ENCODE results near the gene FTMT. TPM values are rescaled to one million over a fixed set of nuclear protein-coding genes. Genes with fewer than 3 reads are reported as not detected.
"Not testable (repeated sequence)": the region's sequence is repeated elsewhere in the genome, so short reads cannot be mapped to it uniquely, and the experiment has no call there.

Gene FTMT
- total RNA-seq, result not detected

- H3K27me3 Mint-ChIP-seq, result no peaks in the 10 kb centered on the region
- H3K4me3 Mint-ChIP-seq, result no peak within 1 kb of the TSS
- no peaks in the 10 kb centered on the region for H3K9me3 Mint-ChIP-seq
- H3K27ac Mint-ChIP-seq, result no peak within 1 kb of the TSS
- H3K36me3 Mint-ChIP-seq (ENCODE audit: low read depth), result no peaks in the 10 kb centered on the region
- H3K4me1 Mint-ChIP-seq, result no peaks in the 10 kb centered on the region
- ATAC-seq (replicated peaks), result no peak
Observed at GRCh38 chr5:121851643-121852574, at the start of gene FTMT. Gene FTMT, plus strand, starts transcription at chr5:121851882. Its CDS starts 82 bp downstream, at chr5:121851964.

GRCh38 chr5:121805251-121805650 is 46.4 kb upstream of the FTMT start:
- not testable (repeated sequence) for ATAC-seq (replicated peaks); H3K9me3 Mint-ChIP-seq; H3K4me1 Mint-ChIP-seq; H3K4me3 Mint-ChIP-seq; H3K36me3 Mint-ChIP-seq (ENCODE audit: low read depth); H3K27me3 Mint-ChIP-seq; H3K27ac Mint-ChIP-seq

- H3K27me3 Mint-ChIP-seq, result no peaks in the 10 kb centered on the region
- H3K4me3 Mint-ChIP-seq, result no peak overlapping the region
- ATAC-seq (replicated peaks), result no peak
Observed at GRCh38 chr5:121805911-121806310, 45.8 kb upstream of the FTMT start.

GRCh38 chr5:121816164-121816563 is 35.5 kb upstream of the FTMT start:
- H3K9me3 Mint-ChIP-seq, result peaks cover 5% of the 10 kb centered on the region
- H3K4me1 Mint-ChIP-seq, result no peaks in the 10 kb centered on the region
- H3K36me3 Mint-ChIP-seq (ENCODE audit: low read depth), result no peaks in the 10 kb centered on the region
- no peak overlapping the region for H3K27ac Mint-ChIP-seq
- ATAC-seq (replicated peaks), result no peak
- H3K27me3 Mint-ChIP-seq, result no peaks in the 10 kb centered on the region
- H3K4me3 Mint-ChIP-seq, result no peak overlapping the region

More at GRCh38 chr5:121805911-121806310, 45.8 kb upstream of the FTMT start:
- Mint-ChIP-seq H3K4me1 (no peaks in the 10 kb centered on the region), H3K36me3 (ENCODE audit: low read depth) (no peaks in the 10 kb centered on the region), H3K27ac (no peak overlapping the region), H3K9me3 (peaks cover 10% of the 10 kb centered on the region)

- Mint-ChIP-seq H3K9me3 (peaks cover 4% of the 10 kb centered on the region), H3K36me3 (ENCODE audit: low read depth) (no peaks in the 10 kb centered on the region), H3K27ac (no peak overlapping the region), H3K4me3 (no peak overlapping the region), H3K27me3 (no peaks in the 10 kb centered on the region), H3K4me1 (no peaks in the 10 kb centered on the region)
- no peak for ATAC-seq (replicated peaks)
Observed at GRCh38 chr5:121819682-121820261, 31.9 kb upstream of the FTMT start.

GRCh38 chr5:121833617-121834016 is 18.1 kb upstream of the FTMT start:
- H3K4me3 Mint-ChIP-seq, result no peak overlapping the region
- H3K4me1 Mint-ChIP-seq, result no peaks in the 10 kb centered on the region
- no peaks in the 10 kb centered on the region for H3K27me3 Mint-ChIP-seq
- no peak for ATAC-seq (replicated peaks)
- H3K27ac Mint-ChIP-seq, result no peak overlapping the region
- no peaks in the 10 kb centered on the region for H3K36me3 Mint-ChIP-seq (ENCODE audit: low read depth)
- peaks cover 3% of the 10 kb centered on the region for H3K9me3 Mint-ChIP-seq

GRCh38 chr5:121834021-121834420 is 17.7 kb upstream of the FTMT start:
- H3K4me1 Mint-ChIP-seq, result no peaks in the 10 kb centered on the region
- H3K9me3 Mint-ChIP-seq, result peaks cover 3% of the 10 kb centered on the region
- H3K4me3 Mint-ChIP-seq, result no peak overlapping the region
- ATAC-seq (replicated peaks), result no peak
- H3K27me3 Mint-ChIP-seq, result no peaks in the 10 kb centered on the region
- no peaks in the 10 kb centered on the region for H3K36me3 Mint-ChIP-seq (ENCODE audit: low read depth)
- no peak overlapping the region for H3K27ac Mint-ChIP-seq

GRCh38 chr5:121841892-121842291 is 9.8 kb upstream of the FTMT start:
- H3K4me1 Mint-ChIP-seq, result no peaks in the 10 kb centered on the region
- no peaks in the 10 kb centered on the region for H3K36me3 Mint-ChIP-seq (ENCODE audit: low read depth)
- ATAC-seq (replicated peaks), result no peak
- H3K27ac Mint-ChIP-seq, result no peak overlapping the region
- H3K27me3 Mint-ChIP-seq, result peaks cover 7% of the 10 kb centered on the region
- no peak overlapping the region for H3K4me3 Mint-ChIP-seq
- H3K9me3 Mint-ChIP-seq, result peaks cover 10% of the 10 kb centered on the region

- Mint-ChIP-seq H3K27me3 (no peaks in the 10 kb centered on the region), H3K4me3 (no peak overlapping the region), H3K27ac (no peak overlapping the region), H3K36me3 (ENCODE audit: low read depth) (no peaks in the 10 kb centered on the region), H3K4me1 (no peaks in the 10 kb centered on the region), H3K9me3 (peaks cover 5% of the 10 kb centered on the region)
- no peak for ATAC-seq (replicated peaks)
Observed at GRCh38 chr5:121850272-121850671, 1.4 kb upstream of the FTMT start.

- no peaks in the 10 kb centered on the region for H3K27me3 Mint-ChIP-seq
- H3K9me3 Mint-ChIP-seq, result no peaks in the 10 kb centered on the region
Observed at GRCh38 chr5:121853850-121854249, 2.2 kb downstream of the FTMT start.

GRCh38 chr5:121862801-121863200 is 11.1 kb downstream of the FTMT start:
- H3K4me3 Mint-ChIP-seq, result no peak overlapping the region
- peaks cover 3% of the 10 kb centered on the region for H3K9me3 Mint-ChIP-seq
- no peak for ATAC-seq (replicated peaks)
- no peaks in the 10 kb centered on the region for H3K4me1 Mint-ChIP-seq
- no peaks in the 10 kb centered on the region for H3K36me3 Mint-ChIP-seq (ENCODE audit: low read depth)
- H3K27me3 Mint-ChIP-seq, result peaks cover 8% of the 10 kb centered on the region
- no peak overlapping the region for H3K27ac Mint-ChIP-seq

More at GRCh38 chr5:121853850-121854249, 2.2 kb downstream of the FTMT start:
- no peak overlapping the region for H3K4me3 Mint-ChIP-seq
- no peaks in the 10 kb centered on the region for H3K4me1 Mint-ChIP-seq
- H3K27ac Mint-ChIP-seq, result no peak overlapping the region
- no peaks in the 10 kb centered on the region for H3K36me3 Mint-ChIP-seq (ENCODE audit: low read depth)
- ATAC-seq (replicated peaks), result no peak

- Mint-ChIP-seq H3K27ac (no peak overlapping the region), H3K36me3 (ENCODE audit: low read depth) (no peaks in the 10 kb centered on the region), H3K27me3 (peaks cover 8% of the 10 kb centered on the region), H3K4me1 (no peaks in the 10 kb centered on the region), H3K9me3 (peaks cover 3% of the 10 kb centered on the region), H3K4me3 (no peak overlapping the region)
- no peak for ATAC-seq (replicated peaks)
Observed at GRCh38 chr5:121863753-121864285, 12.1 kb downstream of the FTMT start.

GRCh38 chr5:121867403-121867802 is 15.7 kb downstream of the FTMT start:
- ATAC-seq (replicated peaks), result no peak
- Mint-ChIP-seq H3K36me3 (ENCODE audit: low read depth) (no peaks in the 10 kb centered on the region), H3K27me3 (peaks cover 3% of the 10 kb centered on the region), H3K9me3 (no peaks in the 10 kb centered on the region), H3K4me1 (no peaks in the 10 kb centered on the region), H3K4me3 (no peak overlapping the region), H3K27ac (no peak overlapping the region)

GRCh38 chr5:121870489-121870888 is 18.8 kb downstream of the FTMT start:
- Mint-ChIP-seq H3K36me3 (ENCODE audit: low read depth) (no peaks in the 10 kb centered on the region), H3K9me3 (no peaks in the 10 kb centered on the region), H3K27me3 (peaks cover 3% of the 10 kb centered on the region), H3K27ac (no peak overlapping the region), H3K4me3 (no peak overlapping the region), H3K4me1 (no peaks in the 10 kb centered on the region)
- ATAC-seq (replicated peaks), result no peak

GRCh38 chr5:121872856-121873255 is 21.2 kb downstream of the FTMT start:
- Mint-ChIP-seq H3K36me3 (ENCODE audit: low read depth) (no peaks in the 10 kb centered on the region), H3K4me3 (no peak overlapping the region), H3K9me3 (no peaks in the 10 kb centered on the region), H3K4me1 (no peaks in the 10 kb centered on the region), H3K27ac (no peak overlapping the region), H3K27me3 (no peaks in the 10 kb centered on the region)
- no peak for ATAC-seq (replicated peaks)

Measured in activated T-helper 17 cell treated with anti-CD3 and anti-CD28 coated beads, Interleukin-2, amount 50 U/mL, for 72 hours (primary cell).